Osteocyte (in vitro differentiated cells): ENCODE measurements around the gene PYDC2. TPM values are rescaled to one million over a fixed set of nuclear protein-coding genes. Genes with fewer than 3 reads are reported as not detected.

Experiments
- DNase-seq: peaks from one replicate; pipeline ENCODE4 v3.0.0; 2021; ENCODE audit warnings: mixed read lengths; ENCODE audit not compliant: unreplicated experiment; ENCODE audit errors: extremely low spot score
- H3K27ac Mint-ChIP-seq: one replicate; pipeline ENCODE4 v1.8.0; 2021; ENCODE audit warnings: mild to moderate bottlenecking, mixed read lengths; ENCODE audit not compliant: unreplicated experiment
- H3K27me3 Mint-ChIP-seq: one replicate; pipeline ENCODE4 v1.8.0; 2021; ENCODE audit warnings: mixed read lengths; ENCODE audit not compliant: unreplicated experiment
- H3K36me3 Mint-ChIP-seq: one replicate; pipeline ENCODE4 v1.8.0; 2021; ENCODE audit warnings: mixed read lengths; ENCODE audit not compliant: unreplicated experiment
- H3K4me1 Mint-ChIP-seq: one replicate; pipeline ENCODE4 v1.8.0; 2021; ENCODE audit warnings: mixed read lengths; ENCODE audit not compliant: unreplicated experiment
- H3K4me3 Mint-ChIP-seq: one replicate; pipeline ENCODE4 v1.8.0; 2021; ENCODE audit warnings: mild to moderate bottlenecking, moderate library complexity, mixed read lengths; ENCODE audit not compliant: unreplicated experiment
- H3K9me3 Mint-ChIP-seq: one replicate; pipeline ENCODE4 v1.8.0; 2021; ENCODE audit warnings: mixed read lengths; ENCODE audit not compliant: unreplicated experiment
- CTCF ChIP-seq: fragments of 200-600 bp; sonication (generic); IDR thresholded peaks from 2 replicates; pipeline ENCODE4 v1.5.0; 2021; ENCODE audit warnings: antibody characterized with exemption, mild to moderate bottlenecking, moderate library complexity
- total RNA-seq: library from RNA; stranded (reverse); gene quantifications from 2 replicates; pipeline ENCODE4 v1.2.1, GENCODE V29; 2021

PYDC2 gene
- total RNA-seq, 1 donor from 2014 or later: not detected

DNA sequence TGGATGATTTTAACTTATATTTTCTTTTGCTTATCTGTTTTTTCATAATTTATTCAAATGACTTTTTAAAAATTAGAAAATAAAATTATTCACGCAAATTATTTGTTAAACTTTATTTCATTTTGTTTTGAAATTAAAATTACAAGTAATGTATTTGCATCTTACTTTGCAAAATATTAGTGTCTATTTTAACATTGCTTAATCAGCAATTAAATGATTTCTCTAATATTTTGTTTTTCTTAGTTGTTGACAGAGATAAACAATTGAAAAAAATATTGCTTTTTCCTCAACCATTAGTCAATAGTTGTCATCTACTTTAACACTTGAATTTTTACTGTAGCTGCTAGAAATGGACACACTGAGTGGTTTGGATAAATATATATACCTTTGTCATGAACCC, 32.8 kb upstream of the PYDC2 start:
- Mint-ChIP-seq H3K27me3 (peaks cover 36% of the 10 kb centered on the region), H3K9me3 (no peaks in the 10 kb centered on the region), H3K4me3 (no peak overlapping the region), H3K4me1 (no peaks in the 10 kb centered on the region), H3K27ac (no peak overlapping the region), H3K36me3 (no peaks in the 10 kb centered on the region)
- TF ChIP-seq CTCF: no peak
- no peak for DNase-seq

- no peaks in the 10 kb centered on the region for H3K36me3 Mint-ChIP-seq
- no peaks in the 10 kb centered on the region for H3K4me1 Mint-ChIP-seq
- H3K27me3 Mint-ChIP-seq: peaks cover 37% of the 10 kb centered on the region
- H3K4me3 Mint-ChIP-seq: no peak overlapping the region
- no peak for TF ChIP-seq CTCF
- no peaks in the 10 kb centered on the region for H3K9me3 Mint-ChIP-seq
- no peak overlapping the region for H3K27ac Mint-ChIP-seq
- no peak for DNase-seq
These were observed 30.9 kb upstream of the PYDC2 start for GRCh38 chr3:191430103-191430502.

GRCh38 chr3:191431160-191431822, 29.7 kb upstream of the PYDC2 start:
- Mint-ChIP-seq H3K4me3 (no peak overlapping the region), H3K27ac (no peak overlapping the region), H3K27me3 (peaks cover 38% of the 10 kb centered on the region), H3K36me3 (no peaks in the 10 kb centered on the region), H3K4me1 (no peaks in the 10 kb centered on the region), H3K9me3 (no peaks in the 10 kb centered on the region)
- no peak for TF ChIP-seq CTCF
- no peak for DNase-seq

DNA sequence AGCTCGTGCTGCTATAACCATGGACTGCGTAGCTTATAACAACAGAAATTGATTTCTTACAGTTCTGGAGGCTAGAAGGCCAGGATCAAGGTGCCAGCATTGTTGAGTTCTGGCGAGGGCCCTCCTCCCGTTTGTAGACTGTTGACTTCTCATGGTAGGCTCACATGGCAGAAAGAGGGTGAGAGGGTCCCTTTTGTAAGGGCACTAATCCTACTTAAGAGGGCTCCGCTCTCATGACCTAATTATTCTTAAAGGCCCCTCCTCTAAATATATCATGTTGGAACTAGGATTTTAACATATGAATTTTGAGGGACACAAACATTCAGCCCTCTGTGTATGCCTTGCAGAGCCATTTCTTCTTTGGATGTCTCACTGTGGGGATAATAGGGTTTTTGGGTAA, 28.8 kb upstream of the PYDC2 start:
- no peak for DNase-seq
- H3K27me3 Mint-ChIP-seq: peaks cover 41% of the 10 kb centered on the region
- no peaks in the 10 kb centered on the region for H3K36me3 Mint-ChIP-seq
- no peak overlapping the region for H3K4me3 Mint-ChIP-seq
- H3K27ac Mint-ChIP-seq: no peak overlapping the region
- no peak for TF ChIP-seq CTCF
- H3K9me3 Mint-ChIP-seq: no peaks in the 10 kb centered on the region
- H3K4me1 Mint-ChIP-seq: no peaks in the 10 kb centered on the region

DNA sequence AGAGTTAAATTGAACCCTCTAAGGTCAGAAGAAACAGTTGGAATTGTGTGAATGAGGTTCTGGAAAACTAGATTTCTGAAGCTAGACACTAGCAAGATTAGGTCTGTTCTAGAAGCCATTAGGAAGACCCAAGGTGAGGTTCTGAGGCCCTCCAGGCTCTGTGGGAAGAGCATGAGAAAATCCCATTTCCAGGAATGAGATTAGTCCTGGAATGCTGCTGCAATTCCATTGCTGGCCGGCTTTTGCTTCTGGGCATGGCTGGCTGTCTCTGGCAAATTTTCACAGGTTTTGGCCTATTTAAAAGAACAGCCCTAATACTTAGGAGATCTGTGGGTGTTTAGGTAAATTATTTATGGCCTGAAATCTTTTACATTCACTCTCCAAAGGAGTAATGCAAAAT, 26.9 kb upstream of the PYDC2 start:
- no peak for DNase-seq
- Mint-ChIP-seq H3K27ac (no peak overlapping the region), H3K36me3 (no peaks in the 10 kb centered on the region), H3K4me1 (no peaks in the 10 kb centered on the region), H3K4me3 (no peak overlapping the region), H3K9me3 (no peaks in the 10 kb centered on the region), H3K27me3 (peaks cover 51% of the 10 kb centered on the region)
- TF ChIP-seq CTCF: no peak
